GM12872 (cell line): Measurements from ENCODE around the gene ADAMTS17.

Experiments
- TF ChIP-seq, protein P1 (sequence below): IDR thresholded peaks from 3 replicates; pipeline ENCODE4 v1.5.1; 2011; ENCODE audit warnings: low read depth, mild to moderate bottlenecking, low read length, moderate library complexity; ENCODE audit not compliant: insufficient read depth

The ADAMTS17 gene

DNA sequence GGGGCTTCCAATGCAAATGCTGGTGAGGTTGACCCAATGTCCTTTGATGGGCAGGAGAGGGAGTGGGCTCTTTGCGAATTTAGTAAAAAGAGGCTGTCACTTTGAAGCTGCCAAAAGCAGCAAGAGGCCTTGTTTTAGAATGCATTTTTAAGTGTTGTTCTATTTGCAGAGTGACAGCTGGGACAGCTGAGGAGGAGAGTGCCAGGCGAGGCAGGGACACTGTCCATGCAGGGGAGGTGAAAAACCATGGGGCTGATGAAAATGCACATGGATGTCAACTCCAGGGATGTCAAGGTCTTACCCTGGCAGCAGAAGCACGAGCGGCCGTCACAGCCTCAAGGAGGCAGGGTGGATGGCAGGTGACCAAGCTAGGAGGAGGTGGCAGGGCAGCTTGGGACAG is 279.8 kb downstream of the ADAMTS17 start:
- TF ChIP-seq, protein P1, sequence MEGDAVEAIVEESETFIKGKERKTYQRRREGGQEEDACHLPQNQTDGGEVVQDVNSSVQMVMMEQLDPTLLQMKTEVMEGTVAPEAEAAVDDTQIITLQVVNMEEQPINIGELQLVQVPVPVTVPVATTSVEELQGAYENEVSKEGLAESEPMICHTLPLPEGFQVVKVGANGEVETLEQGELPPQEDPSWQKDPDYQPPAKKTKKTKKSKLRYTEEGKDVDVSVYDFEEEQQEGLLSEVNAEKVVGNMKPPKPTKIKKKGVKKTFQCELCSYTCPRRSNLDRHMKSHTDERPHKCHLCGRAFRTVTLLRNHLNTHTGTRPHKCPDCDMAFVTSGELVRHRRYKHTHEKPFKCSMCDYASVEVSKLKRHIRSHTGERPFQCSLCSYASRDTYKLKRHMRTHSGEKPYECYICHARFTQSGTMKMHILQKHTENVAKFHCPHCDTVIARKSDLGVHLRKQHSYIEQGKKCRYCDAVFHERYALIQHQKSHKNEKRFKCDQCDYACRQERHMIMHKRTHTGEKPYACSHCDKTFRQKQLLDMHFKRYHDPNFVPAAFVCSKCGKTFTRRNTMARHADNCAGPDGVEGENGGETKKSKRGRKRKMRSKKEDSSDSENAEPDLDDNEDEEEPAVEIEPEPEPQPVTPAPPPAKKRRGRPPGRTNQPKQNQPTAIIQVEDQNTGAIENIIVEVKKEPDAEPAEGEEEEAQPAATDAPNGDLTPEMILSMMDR, result no peak

DNA sequence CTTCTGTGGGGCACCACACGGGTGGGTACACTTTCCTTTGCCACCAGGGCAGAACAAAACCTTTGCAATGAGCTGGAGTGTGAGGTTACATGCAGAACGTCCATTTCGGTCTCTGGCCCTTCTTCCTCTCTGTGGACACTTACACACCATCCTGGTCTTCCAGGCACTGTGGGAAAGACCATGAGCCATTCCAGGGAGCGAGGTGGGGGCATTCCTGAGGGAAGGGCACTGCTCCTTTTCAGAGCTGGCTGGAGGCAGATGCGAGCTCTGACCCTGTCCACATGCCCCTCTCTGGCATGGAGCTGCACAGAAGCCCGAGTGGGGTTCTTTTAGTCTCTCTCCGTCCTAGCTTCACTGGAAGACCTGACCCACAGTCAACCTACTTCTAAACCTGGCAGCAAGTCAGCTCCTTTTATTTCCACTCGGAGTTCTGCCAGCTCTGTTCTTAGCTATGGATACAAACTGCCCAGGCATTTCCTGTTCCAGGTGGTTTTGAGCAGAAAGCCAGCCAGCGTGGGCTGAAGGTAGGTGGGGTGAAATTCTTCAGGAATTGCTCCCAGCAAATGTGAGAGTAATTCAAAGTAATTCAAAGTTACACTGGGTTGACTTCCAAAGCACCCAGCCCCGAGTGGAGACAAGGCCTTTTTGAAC is 281.4 kb downstream of the ADAMTS17 start:
- TF ChIP-seq, protein P1, result no peak

DNA sequence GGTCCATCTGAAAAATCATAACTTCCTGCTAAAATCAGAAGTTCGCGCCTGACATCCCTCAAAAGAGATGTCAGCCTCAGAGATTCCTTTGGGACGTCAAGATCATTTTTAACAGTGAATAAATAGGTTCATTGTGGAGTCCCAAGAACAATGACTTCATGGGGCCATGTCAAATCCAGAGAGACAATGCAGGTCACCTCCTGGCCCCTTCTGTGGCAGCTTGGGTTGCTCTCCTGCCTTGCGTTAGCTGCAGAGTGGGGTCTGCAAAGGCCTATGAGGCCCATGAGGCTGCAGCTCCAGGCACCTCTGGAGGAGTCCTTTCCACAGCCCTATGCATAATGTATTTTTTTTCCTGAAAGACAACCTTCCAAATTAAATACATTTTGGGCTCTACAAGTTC is 282.3 kb downstream of the ADAMTS17 start:
- TF ChIP-seq, protein P1, result no peak

DNA sequence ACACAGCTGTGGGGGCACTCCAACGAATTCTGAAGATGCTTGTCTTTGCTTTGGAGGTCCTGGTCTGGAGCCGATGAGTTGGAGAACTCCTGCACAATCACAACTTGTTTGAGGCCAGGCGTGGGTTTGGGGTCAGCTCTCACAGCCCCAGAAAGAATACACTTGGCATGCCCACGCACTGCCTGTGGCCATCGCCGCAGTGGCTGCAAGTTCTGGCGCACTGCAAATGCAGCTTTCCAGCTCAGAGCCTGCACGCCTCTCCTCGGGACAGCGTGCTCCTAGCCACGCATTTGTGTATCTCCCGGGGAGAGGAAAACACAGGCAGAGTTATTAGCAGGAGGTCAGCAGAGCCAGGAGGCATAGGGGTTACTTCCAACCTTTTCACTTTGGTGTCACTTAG is 282.7 kb downstream of the ADAMTS17 start:
- TF ChIP-seq, protein P1, result no peak

DNA sequence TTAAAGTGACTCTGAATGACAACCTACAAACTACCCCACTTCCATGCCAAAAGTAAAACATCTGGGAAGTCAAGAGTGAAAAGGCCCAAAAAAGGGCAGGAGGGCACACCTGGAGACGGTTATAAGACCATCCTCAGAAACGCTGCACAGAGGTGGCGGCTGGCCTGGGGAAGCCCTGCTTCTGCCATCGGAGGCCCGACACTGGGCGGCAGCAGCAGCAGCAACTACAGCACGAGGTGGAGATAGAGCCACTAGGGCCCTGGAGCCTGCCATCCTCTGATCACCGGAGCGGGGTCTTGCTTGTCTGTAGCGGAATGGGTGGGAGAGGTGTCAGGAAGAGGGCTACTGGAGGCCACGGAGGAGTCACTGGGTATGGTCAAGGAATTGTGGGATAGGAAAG is 283.3 kb downstream of the ADAMTS17 start:
- TF ChIP-seq, protein P1, result no peak

DNA sequence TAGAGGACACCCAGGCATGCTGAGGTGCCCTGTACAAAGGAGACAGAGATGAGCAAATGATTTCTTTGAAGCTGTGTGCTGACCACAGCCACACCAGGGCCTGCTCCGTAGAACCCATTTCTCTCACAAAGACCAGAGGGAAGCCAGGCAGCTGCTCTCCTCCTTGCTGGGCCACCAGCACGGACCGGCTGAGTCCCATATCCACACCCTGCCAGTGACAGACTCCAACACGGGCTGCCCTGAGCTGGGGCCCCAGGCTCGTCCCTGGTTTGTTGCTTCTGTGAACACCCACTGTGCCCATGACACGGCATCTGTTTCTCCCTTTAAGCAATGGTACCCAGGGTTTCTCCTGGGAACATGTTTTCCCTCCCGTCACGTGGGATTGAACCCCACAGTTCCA is 284.5 kb downstream of the ADAMTS17 start:
- TF ChIP-seq, protein P1, result no peak

DNA sequence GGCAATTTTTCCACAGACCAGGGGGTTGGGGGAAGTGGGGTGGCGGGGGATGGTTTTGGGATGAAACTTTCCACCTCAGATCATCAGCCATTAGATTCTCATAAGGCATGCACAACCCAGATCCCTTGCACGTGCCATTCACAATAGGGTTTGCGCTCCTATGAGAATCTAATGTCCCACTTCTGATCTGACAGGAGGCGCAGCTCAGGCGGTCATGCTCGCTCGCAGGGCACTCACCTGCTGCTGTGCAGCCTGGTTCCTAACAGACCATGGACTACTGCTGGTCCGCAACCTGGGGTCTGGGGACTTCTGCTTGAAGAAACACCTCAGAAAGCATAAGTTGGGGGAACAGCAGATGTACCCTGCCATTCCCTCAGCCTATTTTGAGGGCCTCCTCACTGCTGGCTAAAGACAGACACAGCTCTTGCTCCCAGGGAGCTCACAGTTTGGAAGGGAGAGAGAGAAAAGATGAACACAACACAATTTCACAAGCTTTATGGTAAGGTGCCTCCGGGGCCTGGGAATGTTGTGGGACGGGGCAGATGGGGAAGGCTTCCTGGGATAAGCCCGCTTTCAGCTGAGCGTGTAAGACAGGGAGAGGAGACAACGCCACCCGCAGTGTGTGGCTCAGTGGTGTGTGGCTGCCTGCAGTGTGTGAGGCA is 285.2 kb downstream of the ADAMTS17 start:
- TF ChIP-seq, protein P1, result no peak
